Peyer's patch (tissue), 4 donors: ENCODE results near the gene DNMT3A. TPM values are rescaled to one million over a fixed set of nuclear protein-coding genes. Genes with fewer than 3 reads are reported as not detected.

ENCODE experiments used
- DNase-seq, 3 donors: peaks; one replicate each; pipeline ENCODE4 v3.0.0-alpha.2; 2017 to 2019
- H3K27ac ChIP-seq, 4 donors: fragments of 200-600 bp; sonication (generic); one replicate each; pipeline ENCODE4 v1.5.1; 2016 to 2019
- H3K27me3 ChIP-seq, 2 donors: fragments of 200-600 bp; sonication (generic); one replicate each; pipeline ENCODE4 v1.5.1; 2019
- H3K36me3 ChIP-seq, 3 donors: fragments of 200-600 bp; sonication (generic); one replicate each; pipeline ENCODE4 v1.5.1; 2016 to 2019
- H3K4me1 ChIP-seq, 4 donors: fragments of 200-600 bp; sonication (generic); one replicate each; pipeline ENCODE4 v1.5.1; 2016 to 2019
- H3K4me3 ChIP-seq, 4 donors: fragments of 200-600 bp; sonication (generic); 1 replicate in 3 of 4; 2 replicates in 1 of 4; pipeline ENCODE4 v1.5.1; 2016 to 2019; ENCODE audit warnings: mild to moderate bottlenecking in 1 of 4
- H3K9me3 ChIP-seq, 4 donors: fragments of 200-600 bp; sonication (generic); one replicate each; pipeline ENCODE4 v1.5.1; 2016 to 2019; ENCODE audit warnings: mild to moderate bottlenecking in 1 of 4
- CTCF ChIP-seq, 6 experiments: fragments of 450-650 bp in 4 of 6; fragments of 200-600 bp in 2 of 6; sonication (generic) in 1 of 6; IDR thresholded peaks; one replicate each; pipeline ENCODE4 v1.5.1; 2017 to 2019; ENCODE audit warnings: antibody characterized with exemption in 6 of 6, mild to moderate bottlenecking in 3 of 6, moderate library complexity in 1 of 6
- POLR2A ChIP-seq, 2 donors: fragments of 450-650 bp; IDR thresholded peaks; one replicate each; pipeline ENCODE4 v1.5.1; 2017; ENCODE audit warnings: antibody characterized with exemption in 2 of 2, mild to moderate bottlenecking in 2 of 2, moderate library complexity in 2 of 2
- total RNA-seq, 4 donors: library from RNA; depleted of rRNA; stranded (reverse); fragments of >200 nt; gene quantifications; one replicate each; pipeline ENCODE4 v1.1.0, GENCODE V29; 2016

The DNMT3A gene
- total RNA-seq, 4 donors from 2014 or later: 10.7 to 126 (median 27.7) TPM

- no peaks in the 10 kb centered on the region for H3K36me3 ChIP-seq
- no peak overlapping the region for H3K27ac ChIP-seq
- no peaks in the 10 kb centered on the region for H3K9me3 ChIP-seq
- DNase-seq: peak in 2 of 3 donors; percentile 11 to 13
- no peaks in the 10 kb centered on the region for H3K27me3 ChIP-seq
- H3K4me1 ChIP-seq: no peaks in the 10 kb centered on the region
- no peak overlapping the region for H3K4me3 ChIP-seq
- TF ChIP-seq POLR2A (IDR thresholded peaks at IDR 0.05) (no peak), CTCF (IDR thresholded peaks at IDR 0.05) (no peak)
Measured at GRCh38 chr2:25385910-25386309, 44.2 kb upstream of the DNMT3A start.

GRCh38 chr2:25383806-25384205, 42.1 kb upstream of the DNMT3A start:
- Histone ChIP-seq H3K27ac (no peak overlapping the region), H3K9me3 (no peaks in the 10 kb centered on the region), H3K4me3 (no peak overlapping the region), H3K36me3 (no peaks in the 10 kb centered on the region), H3K27me3 (no peaks in the 10 kb centered on the region), H3K4me1 (no peaks in the 10 kb centered on the region)
- peak in 1 of 3 donors; percentile 40 for DNase-seq
- TF ChIP-seq CTCF (IDR thresholded peaks at IDR 0.05) (no peak), POLR2A (IDR thresholded peaks at IDR 0.05) (no peak)

- H3K27me3 ChIP-seq: no peaks in the 10 kb centered on the region
- no peak overlapping the region for H3K27ac ChIP-seq
- H3K4me3 ChIP-seq: no peak overlapping the region
- H3K9me3 ChIP-seq: no peaks in the 10 kb centered on the region
- no peaks in the 10 kb centered on the region for H3K36me3 ChIP-seq
- H3K4me1 ChIP-seq: peaks cover 0 to 17% (median 12%) of the 10 kb centered on the region in 4 donors
- DNase-seq: peak in 1 of 3 donors; percentile 40
- TF ChIP-seq POLR2A (IDR thresholded peaks at IDR 0.05): no peak
- no peak for TF ChIP-seq CTCF (IDR thresholded peaks at IDR 0.05)
Measured at GRCh38 chr2:25381502-25381901, 39.8 kb upstream of the DNMT3A start.

GRCh38 chr2:25380586-25381375, 39.1 kb upstream of the DNMT3A start:
- Histone ChIP-seq H3K36me3 (no peaks in the 10 kb centered on the region), H3K9me3 (no peaks in the 10 kb centered on the region), H3K27me3 (no peaks in the 10 kb centered on the region), H3K27ac (no peak overlapping the region), H3K4me1 (peaks cover 0 to 20% (median 14%) of the 10 kb centered on the region in 4 donors), H3K4me3 (no peak overlapping the region)
- peak in 1 of 3 donors; percentile 34 for DNase-seq
- TF ChIP-seq CTCF (IDR thresholded peaks at IDR 0.05) (no peak), POLR2A (IDR thresholded peaks at IDR 0.05) (no peak)

GRCh38 chr2:25380023-25380422, 38.3 kb upstream of the DNMT3A start:
- no peaks in the 10 kb centered on the region for H3K36me3 ChIP-seq
- no peaks in the 10 kb centered on the region for H3K9me3 ChIP-seq
- H3K27me3 ChIP-seq: no peaks in the 10 kb centered on the region
- TF ChIP-seq CTCF (IDR thresholded peaks at IDR 0.05): no peak
- H3K4me1 ChIP-seq: peaks cover 0 to 20% (median 14%) of the 10 kb centered on the region in 4 donors
- no peak overlapping the region for H3K27ac ChIP-seq
- no peak overlapping the region for H3K4me3 ChIP-seq
- DNase-seq: no peak
